NCI-H146 treated with DMSO at 0.1 percent for 48 hours (cell line): ENCODE results near the gene OTOG.
"Not testable (repeated sequence)": the region's sequence is repeated elsewhere in the genome, so short reads cannot be mapped to it uniquely, and the experiment has no call there.

Source experiments
- DNase-seq: peaks from one replicate; lab custom pipeline; 2025; ENCODE audit not compliant: unreplicated experiment; lab: John Stamatoyannopoulos, UW

The OTOG gene

GRCh38 chr11:17622711-17623110 is 75.7 kb downstream of the OTOG start:
- DNase-seq: not testable (repeated sequence)

- DNase-seq: no peak
Observed at GRCh38 chr11:17629113-17629512, 82.1 kb downstream of the OTOG start.

GRCh38 chr11:17630936-17631335 is 83.9 kb downstream of the OTOG start:
- DNase-seq: no peak

GRCh38 chr11:17631702-17632365 is 84.8 kb downstream of the OTOG start:
- no peak for DNase-seq

- DNase-seq: no peak
Observed at GRCh38 chr11:17633279-17633986, 86.4 kb downstream of the OTOG start.

GRCh38 chr11:17633987-17634775 is 87.1 kb downstream of the OTOG start:
- DNase-seq: no peak

- DNase-seq: no peak
Observed at GRCh38 chr11:17634776-17635550, 87.9 kb downstream of the OTOG start.

GRCh38 chr11:17635551-17635938 is 88.5 kb downstream of the OTOG start:
- no peak for DNase-seq

GRCh38 chr11:17636721-17637120 is 89.7 kb downstream of the OTOG start:
- no peak for DNase-seq

GRCh38 chr11:17637901-17638300 is 90.8 kb downstream of the OTOG start:
- no peak for DNase-seq

- DNase-seq: no peak
Observed at GRCh38 chr11:17638311-17638710, 91.3 kb downstream of the OTOG start.

- no peak for DNase-seq
Observed at GRCh38 chr11:17639091-17639490, 92.0 kb downstream of the OTOG start.

- no peak for DNase-seq
Observed at GRCh38 chr11:17639781-17640180, 92.7 kb downstream of the OTOG start.

- no peak for DNase-seq
Observed at GRCh38 chr11:17640493-17641164, 93.6 kb downstream of the OTOG start.

GRCh38 chr11:17641792-17642350 is 94.8 kb downstream of the OTOG start:
- no peak for DNase-seq

- DNase-seq: no peak
Observed at GRCh38 chr11:17642370-17642769, 95.3 kb downstream of the OTOG start.

- DNase-seq: no peak
Observed at GRCh38 chr11:17642980-17643379, 95.9 kb downstream of the OTOG start.

GRCh38 chr11:17643506-17644405 is 96.7 kb downstream of the OTOG start:
- DNase-seq: no peak
